T-helper 1 cell treated with Interleukin-12 subunit alpha and Interleukin-12 subunit beta and Interleukin-4 antibody, amounts not matched to agents 30 ng/mL and 1 ng/mL, for 36 hours (primary cell): ENCODE data around the gene MTHFD1L. TPM values are rescaled to one million over a fixed set of nuclear protein-coding genes. Genes with fewer than 3 reads are reported as not detected.
"Not testable (repeated sequence)": the region's sequence is repeated elsewhere in the genome, so short reads cannot be mapped to it uniquely, and the experiment has no call there.

Experiments
- intact Hi-C: fragments of 100-400 bp; cut with micrococcal nuclease; formaldehyde crosslinking; loops from one replicate; pipeline ENCODE4 v1.15.1; 2024
- total RNA-seq: library from RNA; stranded (reverse); gene quantifications from 2 replicates; pipeline ENCODE4 v1.2.3, GENCODE V29; 2022

MTHFD1L gene
- total RNA-seq, 1 donor from 2014 or later = 51.7 TPM

DNA sequence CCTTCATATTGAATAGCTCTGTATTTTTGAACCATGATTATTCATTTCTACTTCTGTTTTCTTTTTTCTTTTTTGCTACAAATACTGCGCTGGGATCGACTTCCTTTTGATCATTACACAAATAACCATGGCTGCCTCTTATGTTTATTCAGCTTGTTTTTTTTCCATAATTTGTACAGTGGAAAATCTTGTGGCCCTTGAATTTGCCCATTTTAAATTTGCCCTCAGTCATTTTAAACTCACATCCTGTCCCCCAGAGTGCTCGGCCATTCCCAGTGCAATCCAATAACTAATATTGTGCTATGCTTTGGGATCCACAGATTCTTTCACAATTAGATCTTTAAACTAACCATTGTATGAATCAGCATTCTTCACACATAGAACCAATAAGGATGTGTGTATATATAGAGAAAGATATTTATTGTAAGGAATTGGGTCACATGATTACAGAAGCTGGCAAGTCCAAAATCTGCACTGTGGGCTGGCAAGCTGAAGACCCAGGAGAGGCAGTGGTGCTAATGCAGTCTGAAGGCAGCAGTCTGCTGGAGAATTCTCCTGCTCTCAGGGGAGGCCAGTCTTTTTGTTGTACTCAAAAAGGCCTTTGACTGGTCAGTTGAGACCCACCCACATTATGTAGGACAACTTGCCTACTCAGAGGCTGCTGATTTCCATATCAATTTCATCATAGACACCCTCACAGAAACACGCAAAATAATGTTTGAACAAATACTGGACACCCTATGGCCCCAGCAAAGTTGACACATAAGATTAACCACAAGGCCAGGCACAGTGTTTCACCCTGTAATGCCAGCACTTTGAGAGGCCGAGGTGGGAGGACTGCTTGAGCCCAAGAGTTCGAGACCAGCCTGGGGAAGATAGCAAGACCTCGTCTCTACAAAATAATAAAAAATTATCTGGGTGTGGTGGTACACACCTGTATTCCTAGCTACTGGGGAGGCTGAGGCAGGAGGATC, 147.1 kb downstream of the MTHFD1L start:
- intact Hi-C loops = loop anchor here (5.0 kb wide), 1 partner anchor 1990 kb away; the partner anchor contains the start of gene MTRF1L

DNA sequence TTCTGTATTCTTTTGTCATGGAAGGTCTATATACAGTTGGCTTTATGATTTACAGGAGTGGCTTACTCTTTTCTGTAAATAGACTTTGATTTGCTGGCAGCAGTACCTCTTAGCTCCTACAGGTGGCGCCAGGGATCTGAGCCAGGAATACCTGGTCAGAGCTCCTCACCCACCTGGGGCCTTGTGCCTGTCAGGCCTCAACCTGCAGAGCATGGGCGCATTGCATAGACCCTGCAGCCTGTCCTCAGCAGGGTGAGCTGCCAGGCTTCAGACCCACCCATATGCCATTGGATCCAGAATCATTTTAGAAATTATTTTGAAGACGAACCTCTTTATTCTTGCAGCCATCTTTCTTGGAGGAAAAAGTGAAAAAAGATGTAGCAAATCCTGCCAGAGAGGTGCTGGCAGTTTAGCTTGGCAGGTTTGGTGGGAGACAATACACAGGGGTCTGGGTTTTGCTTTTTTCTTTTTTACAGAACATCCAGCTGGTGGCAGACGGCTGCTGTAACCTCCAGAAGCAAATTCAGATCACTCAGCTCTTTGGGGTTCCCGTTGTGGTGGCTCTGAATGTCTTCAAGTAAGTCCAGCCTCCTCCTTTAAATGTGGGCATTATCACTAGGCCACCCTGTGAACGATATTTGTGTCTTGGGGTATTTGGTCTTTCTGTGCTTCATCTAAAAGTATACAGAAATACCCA, 149.1 kb downstream of the MTHFD1L start:
- intact Hi-C loops = loop anchor here (1.0 to 5.0 kb wide), 5 partner anchors 122 to 1988 kb away; partner anchors contain the start of gene MTRF1L

DNA sequence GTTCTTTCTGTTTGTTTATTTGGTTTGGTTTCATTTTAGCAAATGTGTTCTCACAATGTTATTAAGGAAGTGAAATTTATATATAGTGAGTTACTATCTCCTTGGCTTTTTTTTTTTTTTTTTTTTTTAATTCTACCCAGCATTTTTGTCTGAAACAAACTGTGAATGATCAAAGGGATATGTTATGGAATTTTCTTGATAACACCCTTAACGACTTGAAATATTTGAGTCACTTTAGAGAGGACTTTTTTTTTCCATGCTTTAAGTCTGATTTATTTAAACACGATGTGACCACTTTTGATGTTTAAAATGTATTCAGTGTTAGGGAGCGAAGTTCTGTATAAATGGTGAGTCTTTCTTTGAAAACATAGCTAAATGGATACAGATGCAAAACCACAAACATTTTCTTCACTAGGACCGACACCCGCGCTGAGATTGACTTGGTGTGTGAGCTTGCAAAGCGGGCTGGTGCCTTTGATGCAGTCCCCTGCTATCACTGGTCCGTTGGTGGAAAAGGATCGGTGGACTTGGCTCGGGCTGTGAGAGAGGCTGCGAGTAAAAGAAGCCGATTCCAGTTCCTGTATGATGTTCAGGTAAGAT, 149.7 kb downstream of the MTHFD1L start:
- intact Hi-C loops = no loop called here

DNA sequence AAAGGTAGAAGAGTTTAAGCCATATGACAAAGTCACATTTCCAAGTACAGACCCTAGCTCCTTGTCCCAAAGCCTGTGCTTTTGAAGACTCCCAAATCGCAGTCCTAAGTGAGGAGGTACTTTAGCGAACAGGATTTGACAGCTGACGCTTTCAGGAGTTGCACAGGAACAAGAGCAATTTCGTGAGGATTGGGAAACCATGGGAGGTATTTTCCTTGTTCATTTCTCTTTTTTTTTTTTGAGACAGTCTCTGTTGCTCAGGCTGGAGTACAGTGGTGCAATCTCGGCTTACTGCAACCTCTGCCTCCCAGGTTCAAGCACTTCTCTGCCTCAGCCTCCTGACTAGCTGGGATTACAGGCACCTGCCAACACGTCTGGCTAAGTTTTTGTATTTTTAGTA, 150.6 kb downstream of the MTHFD1L start:
- intact Hi-C loops = no loop called here

- intact Hi-C loops = no loop called here
These were observed 152.5 kb downstream of the MTHFD1L start for GRCh38 chr6:151018046-151018445.

DNA sequence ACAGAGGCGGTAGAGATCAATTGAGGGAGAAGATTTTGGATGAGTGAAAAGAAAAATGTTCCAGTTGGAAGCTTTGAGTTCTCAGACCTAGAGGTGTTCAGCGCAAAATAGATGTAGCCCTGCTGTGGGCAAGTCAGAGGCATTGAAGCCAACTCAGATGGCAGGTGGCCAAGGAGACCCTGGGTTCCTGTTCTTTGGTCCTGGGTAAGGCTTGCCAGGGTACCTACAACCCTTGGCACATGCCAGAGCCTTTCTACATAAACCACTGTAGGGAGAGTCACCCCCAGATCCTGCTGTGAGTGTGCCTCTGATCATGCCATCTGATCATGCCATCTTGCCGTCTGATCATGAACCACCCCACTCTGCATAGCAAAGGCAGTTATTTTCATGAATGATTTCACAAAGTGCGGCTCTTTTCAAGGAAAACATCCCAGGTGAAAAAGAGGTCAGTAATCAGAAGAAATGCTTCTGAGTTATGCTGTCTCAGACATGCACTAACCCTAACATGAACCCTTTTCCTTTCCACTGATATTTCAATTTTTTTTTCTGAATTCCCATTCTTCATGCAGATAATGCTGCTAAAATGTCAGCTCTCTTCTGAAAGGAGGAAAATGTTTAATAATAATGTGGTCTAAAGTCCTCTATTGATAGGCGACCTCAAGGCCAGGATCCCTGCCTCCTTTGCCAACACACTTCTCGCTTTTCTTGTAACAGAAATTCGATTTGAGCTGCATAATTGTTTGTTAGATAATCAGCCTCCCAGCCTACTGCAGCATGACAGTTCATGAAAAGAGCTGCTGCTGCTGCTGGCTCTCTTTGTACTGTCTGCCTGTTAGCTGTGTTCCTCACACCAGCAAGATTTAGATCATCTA, 153.6 kb downstream of the MTHFD1L start:
- intact Hi-C loops = no loop called here

- intact Hi-C loops = no loop called here
These were observed 156.4 kb downstream of the MTHFD1L start for GRCh38 chr6:151021896-151022295.

GRCh38 chr6:151022492-151022891, 157.0 kb downstream of the MTHFD1L start:
- intact Hi-C loops = no loop called here

- intact Hi-C loops = no loop called here
These were observed 157.8 kb downstream of the MTHFD1L start for GRCh38 chr6:151023342-151023741.

GRCh38 chr6:151024597-151024996, 159.1 kb downstream of the MTHFD1L start:
- intact Hi-C loops = no loop called here

- intact Hi-C loops = no loop called here
These were observed 159.6 kb downstream of the MTHFD1L start for GRCh38 chr6:151025076-151025475.

GRCh38 chr6:151026041-151026663, 160.7 kb downstream of the MTHFD1L start:
- intact Hi-C loops = no loop called here

DNA sequence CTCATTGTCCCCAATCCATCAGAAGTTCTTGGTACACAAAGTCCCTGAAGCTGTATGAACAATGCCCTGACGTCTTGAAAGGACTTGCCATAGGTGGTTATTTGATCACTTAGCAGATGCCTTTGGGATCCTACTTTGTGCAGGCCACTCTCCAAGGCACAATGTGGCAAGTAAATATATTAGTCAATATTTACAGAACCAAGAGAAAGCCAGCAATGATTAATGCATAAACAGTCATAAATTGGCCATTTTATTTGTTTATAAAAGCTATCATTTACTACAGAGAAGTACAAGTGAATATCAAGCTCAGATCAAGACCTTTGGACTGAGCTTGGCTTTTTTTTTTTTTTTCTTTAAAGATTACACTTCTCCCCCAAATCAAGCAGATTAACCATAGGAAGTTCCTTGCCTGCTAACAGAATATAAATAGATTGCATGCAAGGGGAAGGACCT, 161.8 kb downstream of the MTHFD1L start:
- intact Hi-C loops = no loop called here

DNA sequence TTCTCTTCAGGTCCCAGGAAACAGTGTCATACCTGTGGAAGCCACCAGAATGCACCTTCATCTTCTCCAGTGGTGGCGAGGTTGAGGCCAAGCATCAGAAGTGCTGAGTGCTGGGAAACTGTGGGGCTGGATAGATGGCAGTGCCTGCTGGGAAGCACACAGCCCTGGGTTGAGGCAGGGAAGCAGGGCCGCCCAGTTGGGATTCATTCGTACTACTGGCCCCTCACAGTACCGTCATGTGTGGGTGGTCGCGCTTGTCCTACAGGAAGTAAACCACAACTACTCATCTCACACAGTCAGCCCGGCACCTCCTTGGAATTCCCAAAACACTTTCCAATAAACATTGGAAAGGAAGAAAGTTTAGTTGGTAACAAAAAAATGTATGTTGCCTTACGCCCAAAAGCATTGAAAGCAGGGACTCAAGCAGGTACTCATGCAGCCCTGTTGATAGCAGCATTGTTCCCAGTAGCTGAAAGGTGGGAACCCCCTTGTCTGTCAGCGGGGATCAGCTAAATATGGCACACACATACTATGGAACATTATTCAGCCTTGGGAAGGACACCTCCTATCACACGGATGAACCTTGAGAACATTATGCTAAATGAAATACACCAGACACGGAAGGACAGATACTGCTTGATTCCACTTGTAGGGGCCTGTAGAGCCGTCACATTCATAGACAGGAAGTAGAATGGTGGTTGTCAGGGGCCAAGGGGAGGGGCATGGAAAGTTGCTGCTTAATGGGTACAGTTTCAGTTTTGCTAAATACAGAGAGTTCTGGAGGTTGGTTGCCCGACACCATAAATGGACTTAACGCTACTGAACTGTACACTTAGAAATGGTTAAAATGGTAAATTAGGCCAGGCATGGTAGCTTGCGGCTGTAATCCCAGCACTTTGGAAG, 162.7 kb downstream of the MTHFD1L start:
- intact Hi-C loops = no loop called here

GRCh38 chr6:151029970-151030369, 164.5 kb downstream of the MTHFD1L start:
- intact Hi-C loops = no loop called here

DNA sequence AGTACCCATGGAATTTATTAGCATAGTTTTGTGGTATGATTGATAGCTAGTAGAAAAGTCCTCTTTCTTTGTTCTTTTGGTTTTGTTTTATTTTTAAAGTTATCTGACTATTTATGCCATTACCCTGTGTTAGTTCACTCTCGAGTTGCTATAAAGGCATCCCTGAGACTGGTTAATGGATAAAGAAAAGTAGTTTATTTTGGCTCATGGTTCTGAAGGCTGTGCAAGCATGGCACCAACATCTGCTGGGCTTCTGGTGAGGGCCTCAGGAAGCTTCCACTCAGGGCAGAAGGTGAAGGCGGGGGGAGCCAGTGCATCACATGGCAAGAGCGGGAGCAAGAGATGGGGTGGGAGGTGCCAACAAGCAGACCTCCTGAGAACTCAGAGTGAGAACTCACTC, 166.5 kb downstream of the MTHFD1L start:
- intact Hi-C loops = no loop called here

DNA sequence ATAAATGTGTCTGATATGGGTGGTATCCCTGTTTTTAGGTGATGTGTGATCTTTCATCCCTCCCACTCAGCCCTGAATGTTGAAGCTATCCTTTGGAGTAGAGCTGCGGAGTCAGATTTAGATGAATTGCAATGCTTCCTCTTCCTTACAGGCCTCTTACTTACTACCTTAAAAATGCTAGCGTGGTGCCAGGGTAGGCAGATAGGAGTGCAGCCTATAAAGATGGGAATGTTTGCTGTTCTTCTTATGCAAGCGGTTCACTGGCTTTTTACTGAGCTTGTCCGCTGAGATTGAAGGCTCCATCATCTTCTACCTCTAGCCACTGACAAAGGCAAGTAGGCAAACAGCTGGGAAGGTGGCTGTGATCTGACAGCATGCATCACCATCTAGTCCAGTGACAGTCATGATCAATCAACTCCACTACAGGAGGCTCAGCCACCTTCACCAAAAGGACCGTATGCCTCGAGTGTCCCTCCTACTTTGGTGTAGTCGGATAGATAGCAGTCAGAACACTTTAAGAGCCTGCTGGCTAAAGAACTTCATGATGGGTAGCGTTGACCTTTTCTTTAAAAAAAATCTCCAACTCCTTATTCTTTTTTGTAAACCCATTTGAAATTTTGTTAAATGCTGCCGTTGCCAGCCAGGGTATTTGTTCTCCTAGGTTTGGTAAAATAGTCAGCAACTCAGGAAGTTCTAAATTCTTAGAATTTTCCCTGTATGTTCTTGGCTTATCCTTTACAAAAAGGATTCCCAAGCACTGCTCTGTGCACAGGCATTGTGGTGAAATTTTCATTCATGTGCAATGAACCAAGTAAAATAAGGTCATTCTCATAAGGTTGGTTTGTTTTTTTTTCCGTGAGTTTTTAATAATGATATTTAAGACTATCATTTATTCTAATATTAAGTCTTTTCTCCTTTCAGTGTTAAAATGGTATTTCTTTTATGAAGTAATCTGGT, 169.6 kb downstream of the MTHFD1L start:
- intact Hi-C loops = no loop called here

DNA sequence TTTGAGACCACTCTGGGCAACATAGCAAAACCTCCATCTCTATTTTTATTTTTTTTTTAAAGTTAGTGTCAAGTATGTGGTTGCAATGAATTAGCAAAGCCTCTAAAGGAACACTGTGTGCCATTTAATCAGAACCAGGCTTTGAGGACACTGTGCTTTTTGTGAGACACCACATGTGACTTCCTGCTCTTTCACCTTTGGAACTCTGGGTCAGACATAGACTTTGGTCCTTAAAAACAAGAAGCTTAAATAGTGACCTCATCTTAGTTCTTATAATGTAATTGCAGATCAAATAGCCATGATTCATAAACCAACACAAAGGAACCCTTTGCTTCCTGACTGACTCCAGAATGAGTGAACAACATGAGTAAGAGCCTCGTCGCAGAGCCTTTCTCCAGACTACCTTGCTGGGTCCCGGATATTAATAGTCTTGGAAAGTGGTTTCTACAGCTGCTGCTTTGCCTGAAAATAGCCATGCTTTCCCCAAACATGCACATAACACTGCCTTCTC, 170.8 kb downstream of the MTHFD1L start:
- intact Hi-C loops = not testable (repeated sequence)
